Osteocyte (in vitro differentiated cells): ENCODE measurements around the gene MBNL1. TPM values are rescaled to one million over a fixed set of nuclear protein-coding genes. Genes with fewer than 3 reads are reported as not detected.

Experiments used
- DNase-seq: peaks from one replicate; pipeline ENCODE4 v3.0.0; 2021; ENCODE audit warnings: mixed read lengths; ENCODE audit not compliant: unreplicated experiment; ENCODE audit errors: extremely low spot score
- H3K27ac Mint-ChIP-seq: one replicate; pipeline ENCODE4 v1.8.0; 2021; ENCODE audit warnings: mild to moderate bottlenecking, mixed read lengths; ENCODE audit not compliant: unreplicated experiment
- H3K27me3 Mint-ChIP-seq: one replicate; pipeline ENCODE4 v1.8.0; 2021; ENCODE audit warnings: mixed read lengths; ENCODE audit not compliant: unreplicated experiment
- H3K36me3 Mint-ChIP-seq: one replicate; pipeline ENCODE4 v1.8.0; 2021; ENCODE audit warnings: mixed read lengths; ENCODE audit not compliant: unreplicated experiment
- H3K4me1 Mint-ChIP-seq: one replicate; pipeline ENCODE4 v1.8.0; 2021; ENCODE audit warnings: mixed read lengths; ENCODE audit not compliant: unreplicated experiment
- H3K4me3 Mint-ChIP-seq: one replicate; pipeline ENCODE4 v1.8.0; 2021; ENCODE audit warnings: mild to moderate bottlenecking, moderate library complexity, mixed read lengths; ENCODE audit not compliant: unreplicated experiment
- H3K9me3 Mint-ChIP-seq: one replicate; pipeline ENCODE4 v1.8.0; 2021; ENCODE audit warnings: mixed read lengths; ENCODE audit not compliant: unreplicated experiment
- total RNA-seq: library from RNA; stranded (reverse); gene quantifications from 2 replicates; pipeline ENCODE4 v1.2.1, GENCODE V29; 2021
- TF ChIP-seq, protein P1 (sequence below): fragments of 200-600 bp; sonication (generic); IDR thresholded peaks from 2 replicates; pipeline ENCODE4 v1.5.0; 2021; ENCODE audit warnings: antibody characterized with exemption, mild to moderate bottlenecking, moderate library complexity

MBNL1 gene
- total RNA-seq, 1 donor from 2014 or later = 166 TPM

- H3K27me3 Mint-ChIP-seq = no peaks in the 10 kb centered on the region
- TF ChIP-seq, protein P1, sequence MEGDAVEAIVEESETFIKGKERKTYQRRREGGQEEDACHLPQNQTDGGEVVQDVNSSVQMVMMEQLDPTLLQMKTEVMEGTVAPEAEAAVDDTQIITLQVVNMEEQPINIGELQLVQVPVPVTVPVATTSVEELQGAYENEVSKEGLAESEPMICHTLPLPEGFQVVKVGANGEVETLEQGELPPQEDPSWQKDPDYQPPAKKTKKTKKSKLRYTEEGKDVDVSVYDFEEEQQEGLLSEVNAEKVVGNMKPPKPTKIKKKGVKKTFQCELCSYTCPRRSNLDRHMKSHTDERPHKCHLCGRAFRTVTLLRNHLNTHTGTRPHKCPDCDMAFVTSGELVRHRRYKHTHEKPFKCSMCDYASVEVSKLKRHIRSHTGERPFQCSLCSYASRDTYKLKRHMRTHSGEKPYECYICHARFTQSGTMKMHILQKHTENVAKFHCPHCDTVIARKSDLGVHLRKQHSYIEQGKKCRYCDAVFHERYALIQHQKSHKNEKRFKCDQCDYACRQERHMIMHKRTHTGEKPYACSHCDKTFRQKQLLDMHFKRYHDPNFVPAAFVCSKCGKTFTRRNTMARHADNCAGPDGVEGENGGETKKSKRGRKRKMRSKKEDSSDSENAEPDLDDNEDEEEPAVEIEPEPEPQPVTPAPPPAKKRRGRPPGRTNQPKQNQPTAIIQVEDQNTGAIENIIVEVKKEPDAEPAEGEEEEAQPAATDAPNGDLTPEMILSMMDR = no peak
- DNase-seq = no peak
- no peaks in the 10 kb centered on the region for H3K9me3 Mint-ChIP-seq
- H3K36me3 Mint-ChIP-seq = no peaks in the 10 kb centered on the region
- H3K4me1 Mint-ChIP-seq = peaks cover 27% of the 10 kb centered on the region
- no peak overlapping the region for H3K4me3 Mint-ChIP-seq
- H3K27ac Mint-ChIP-seq = no peak overlapping the region
Measured at GRCh38 chr3:152226176-152226575, 42.6 kb upstream of the MBNL1 start.

DNA sequence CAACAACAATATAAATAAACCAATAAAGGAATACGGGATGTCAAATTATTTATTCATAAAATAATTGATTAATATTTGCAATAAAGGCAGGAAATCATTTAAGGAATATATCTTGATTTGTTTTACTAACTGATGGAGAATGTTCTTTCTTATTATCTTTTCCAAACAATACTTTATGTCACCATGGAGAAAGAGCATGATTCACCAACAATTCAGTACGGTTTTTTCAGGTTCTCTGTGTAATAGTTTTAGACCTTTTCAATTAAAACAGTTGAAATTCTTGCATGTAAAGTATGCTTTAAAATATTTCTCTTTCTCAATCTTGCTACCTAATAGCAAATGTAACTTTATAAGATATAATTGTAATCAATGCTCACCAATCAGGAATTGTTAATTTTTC is 41.7 kb upstream of the MBNL1 start:
- Mint-ChIP-seq H3K27me3 (no peaks in the 10 kb centered on the region), H3K4me1 (peaks cover 25% of the 10 kb centered on the region), H3K9me3 (no peaks in the 10 kb centered on the region), H3K36me3 (no peaks in the 10 kb centered on the region), H3K4me3 (no peak overlapping the region), H3K27ac (no peak overlapping the region)
- TF ChIP-seq, protein P1 = no peak
- DNase-seq = no peak

DNA sequence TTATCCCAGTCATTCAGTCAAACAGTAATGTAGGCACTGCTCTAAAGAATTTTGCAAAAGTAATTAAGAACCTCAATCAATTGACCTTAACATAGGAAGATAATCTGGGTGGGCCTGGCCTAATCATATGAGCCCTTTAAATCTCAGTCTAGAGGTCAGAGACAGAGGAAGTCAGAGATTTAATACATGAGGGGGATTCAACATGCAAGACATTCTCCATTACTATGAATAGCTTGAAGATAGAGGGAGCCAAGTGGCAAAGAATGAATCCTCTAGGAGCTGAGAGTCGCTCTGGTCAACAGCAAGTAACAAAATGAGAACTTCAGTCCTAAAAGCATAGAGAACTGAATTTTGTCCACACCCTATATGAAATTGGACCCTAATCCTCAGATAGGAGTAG is 39.0 kb upstream of the MBNL1 start:
- DNase-seq = no peak
- Mint-ChIP-seq H3K36me3 (no peaks in the 10 kb centered on the region), H3K27me3 (no peaks in the 10 kb centered on the region), H3K9me3 (no peaks in the 10 kb centered on the region), H3K27ac (no peak overlapping the region), H3K4me1 (peaks cover 18% of the 10 kb centered on the region), H3K4me3 (no peak overlapping the region)
- TF ChIP-seq, protein P1 = no peak

DNA sequence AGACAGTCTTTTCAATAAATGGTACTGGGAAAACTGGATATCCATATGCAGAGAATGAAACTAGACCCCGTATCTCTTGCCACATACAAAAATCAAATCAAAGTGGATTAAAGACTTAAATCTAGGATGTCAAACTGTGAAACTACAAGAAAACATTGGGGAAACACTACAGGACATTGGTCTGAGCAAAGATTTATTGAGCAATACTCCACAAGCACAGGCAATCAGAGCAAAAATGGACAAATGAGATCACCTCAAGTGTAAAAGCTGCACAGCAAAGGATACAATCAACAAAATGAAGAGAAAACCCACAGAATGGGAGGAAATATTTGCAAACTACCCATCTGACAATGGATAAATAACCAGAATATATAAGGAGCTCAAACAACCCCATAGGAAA is 38.4 kb upstream of the MBNL1 start:
- DNase-seq = no peak
- no peaks in the 10 kb centered on the region for H3K27me3 Mint-ChIP-seq
- no peak overlapping the region for H3K27ac Mint-ChIP-seq
- no peak overlapping the region for H3K4me3 Mint-ChIP-seq
- H3K36me3 Mint-ChIP-seq = no peaks in the 10 kb centered on the region
- H3K4me1 Mint-ChIP-seq = peaks cover 17% of the 10 kb centered on the region
- TF ChIP-seq, protein P1 = no peak
- no peaks in the 10 kb centered on the region for H3K9me3 Mint-ChIP-seq

DNA sequence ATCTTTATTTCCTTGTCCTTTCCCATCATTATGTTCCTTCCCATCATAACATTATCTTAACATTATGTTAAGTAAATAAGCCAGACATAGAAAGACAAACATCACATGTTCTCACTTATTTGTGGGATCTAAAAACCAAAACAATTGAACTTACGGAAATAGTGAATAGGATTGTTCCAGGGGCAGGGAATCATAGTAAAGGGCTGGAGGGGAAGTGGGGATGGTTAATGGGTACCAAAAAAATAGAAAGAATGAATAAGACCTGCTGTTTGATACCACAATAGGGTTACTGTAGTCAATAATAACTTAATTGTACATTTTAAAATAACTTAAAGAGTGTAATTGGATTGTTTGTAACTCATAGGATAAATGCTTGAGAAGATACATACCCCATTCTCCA is 36.7 kb upstream of the MBNL1 start:
- DNase-seq = no peak
- TF ChIP-seq, protein P1 = no peak
- H3K27me3 Mint-ChIP-seq = no peaks in the 10 kb centered on the region
- H3K27ac Mint-ChIP-seq = no peak overlapping the region
- H3K4me1 Mint-ChIP-seq = peaks cover 28% of the 10 kb centered on the region
- H3K4me3 Mint-ChIP-seq = no peak overlapping the region
- H3K9me3 Mint-ChIP-seq = no peaks in the 10 kb centered on the region
- H3K36me3 Mint-ChIP-seq = no peaks in the 10 kb centered on the region
